ENCODE measurements around the gene CR1.

DNA sequence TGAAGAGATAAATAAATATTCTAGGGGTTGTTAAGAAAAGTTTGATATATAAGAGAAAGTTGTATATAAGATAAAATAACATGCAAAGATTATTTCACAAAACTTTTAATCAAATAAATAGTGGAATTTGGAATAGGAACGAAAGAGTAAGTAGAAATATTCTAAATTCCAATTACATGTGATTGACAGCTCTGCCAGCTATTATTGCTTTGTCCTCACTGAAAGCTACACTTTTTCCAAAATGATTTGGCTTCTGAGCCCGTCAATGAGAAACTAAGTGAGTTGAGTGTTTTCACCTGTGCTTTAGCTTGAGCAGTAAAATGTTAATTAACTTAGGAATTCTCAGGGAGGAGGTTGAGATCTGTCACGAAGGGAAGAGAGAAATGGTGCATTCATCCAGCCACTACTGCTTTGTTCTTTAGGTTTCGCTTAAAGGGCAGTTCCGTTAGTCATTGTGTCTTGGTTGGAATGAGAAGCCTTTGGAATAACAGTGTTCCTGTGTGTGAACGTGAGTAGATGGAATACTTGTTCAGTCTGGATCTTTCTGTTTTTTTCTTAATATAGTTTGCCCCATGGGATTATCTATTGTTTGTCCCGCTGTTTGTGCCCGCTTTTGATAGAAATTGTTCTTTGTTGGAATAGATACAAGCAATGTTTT, 85.7 kb downstream of the CR1 start:
- TF ChIP-seq, protein P1, sequence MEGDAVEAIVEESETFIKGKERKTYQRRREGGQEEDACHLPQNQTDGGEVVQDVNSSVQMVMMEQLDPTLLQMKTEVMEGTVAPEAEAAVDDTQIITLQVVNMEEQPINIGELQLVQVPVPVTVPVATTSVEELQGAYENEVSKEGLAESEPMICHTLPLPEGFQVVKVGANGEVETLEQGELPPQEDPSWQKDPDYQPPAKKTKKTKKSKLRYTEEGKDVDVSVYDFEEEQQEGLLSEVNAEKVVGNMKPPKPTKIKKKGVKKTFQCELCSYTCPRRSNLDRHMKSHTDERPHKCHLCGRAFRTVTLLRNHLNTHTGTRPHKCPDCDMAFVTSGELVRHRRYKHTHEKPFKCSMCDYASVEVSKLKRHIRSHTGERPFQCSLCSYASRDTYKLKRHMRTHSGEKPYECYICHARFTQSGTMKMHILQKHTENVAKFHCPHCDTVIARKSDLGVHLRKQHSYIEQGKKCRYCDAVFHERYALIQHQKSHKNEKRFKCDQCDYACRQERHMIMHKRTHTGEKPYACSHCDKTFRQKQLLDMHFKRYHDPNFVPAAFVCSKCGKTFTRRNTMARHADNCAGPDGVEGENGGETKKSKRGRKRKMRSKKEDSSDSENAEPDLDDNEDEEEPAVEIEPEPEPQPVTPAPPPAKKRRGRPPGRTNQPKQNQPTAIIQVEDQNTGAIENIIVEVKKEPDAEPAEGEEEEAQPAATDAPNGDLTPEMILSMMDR (IDR thresholded peaks at IDR 0.05 in 2 of 3, conservative IDR thresholded peaks at IDR 0.05 in 1 of 3; ENCODE audit: borderline replicate concordance in 1 of 3, insufficient read depth in 1 of 3, low read depth in 2 of 3, low read length in 2 of 3), result no peak
- TF ChIP-seq, protein P2, sequence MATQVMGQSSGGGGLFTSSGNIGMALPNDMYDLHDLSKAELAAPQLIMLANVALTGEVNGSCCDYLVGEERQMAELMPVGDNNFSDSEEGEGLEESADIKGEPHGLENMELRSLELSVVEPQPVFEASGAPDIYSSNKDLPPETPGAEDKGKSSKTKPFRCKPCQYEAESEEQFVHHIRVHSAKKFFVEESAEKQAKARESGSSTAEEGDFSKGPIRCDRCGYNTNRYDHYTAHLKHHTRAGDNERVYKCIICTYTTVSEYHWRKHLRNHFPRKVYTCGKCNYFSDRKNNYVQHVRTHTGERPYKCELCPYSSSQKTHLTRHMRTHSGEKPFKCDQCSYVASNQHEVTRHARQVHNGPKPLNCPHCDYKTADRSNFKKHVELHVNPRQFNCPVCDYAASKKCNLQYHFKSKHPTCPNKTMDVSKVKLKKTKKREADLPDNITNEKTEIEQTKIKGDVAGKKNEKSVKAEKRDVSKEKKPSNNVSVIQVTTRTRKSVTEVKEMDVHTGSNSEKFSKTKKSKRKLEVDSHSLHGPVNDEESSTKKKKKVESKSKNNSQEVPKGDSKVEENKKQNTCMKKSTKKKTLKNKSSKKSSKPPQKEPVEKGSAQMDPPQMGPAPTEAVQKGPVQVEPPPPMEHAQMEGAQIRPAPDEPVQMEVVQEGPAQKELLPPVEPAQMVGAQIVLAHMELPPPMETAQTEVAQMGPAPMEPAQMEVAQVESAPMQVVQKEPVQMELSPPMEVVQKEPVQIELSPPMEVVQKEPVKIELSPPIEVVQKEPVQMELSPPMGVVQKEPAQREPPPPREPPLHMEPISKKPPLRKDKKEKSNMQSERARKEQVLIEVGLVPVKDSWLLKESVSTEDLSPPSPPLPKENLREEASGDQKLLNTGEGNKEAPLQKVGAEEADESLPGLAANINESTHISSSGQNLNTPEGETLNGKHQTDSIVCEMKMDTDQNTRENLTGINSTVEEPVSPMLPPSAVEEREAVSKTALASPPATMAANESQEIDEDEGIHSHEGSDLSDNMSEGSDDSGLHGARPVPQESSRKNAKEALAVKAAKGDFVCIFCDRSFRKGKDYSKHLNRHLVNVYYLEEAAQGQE (IDR thresholded peaks at IDR 0.05; ENCODE audit: low read depth), result no peak
- TF ChIP-seq RAD21 (IDR thresholded peaks at IDR 0.05; ENCODE audit: low read depth) (no peak), POLR2A (IDR thresholded peaks at IDR 0.05; ENCODE audit: borderline replicate concordance, extremely low read depth, insufficient read depth, insufficient read length) (no peak)
- TF ChIP-seq, protein P3, sequence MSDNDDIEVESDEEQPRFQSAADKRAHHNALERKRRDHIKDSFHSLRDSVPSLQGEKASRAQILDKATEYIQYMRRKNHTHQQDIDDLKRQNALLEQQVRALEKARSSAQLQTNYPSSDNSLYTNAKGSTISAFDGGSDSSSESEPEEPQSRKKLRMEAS (IDR thresholded peaks at IDR 0.05), result no peak

Measured in HCT116 (cell line).